GM20000 (cell line): ENCODE data around the gene DCLK1.

ENCODE experiments used
- DNase-seq: peaks from one replicate; pipeline ENCODE4 v3.0.0; 2012; ENCODE audit warnings: low spot score
- CTCF ChIP-seq: IDR thresholded peaks from 2 replicates; pipeline ENCODE4 v1.5.1; 2012; ENCODE audit warnings: mild to moderate bottlenecking, control low read depth; ENCODE audit errors: extremely low read depth, missing control alignments

Gene DCLK1

GRCh38 chr13:36101157-36101556 lies 30.0 kb downstream of the DCLK1 start:
- TF ChIP-seq CTCF: no peak
- DNase-seq: no peak

GRCh38 chr13:36098080-36098479 lies 33.1 kb downstream of the DCLK1 start:
- no peak for TF ChIP-seq CTCF
- no peak for DNase-seq

- TF ChIP-seq CTCF: no peak
- DNase-seq: no peak
Observed at GRCh38 chr13:36096461-36097416, 34.4 kb downstream of the DCLK1 start.

- DNase-seq: no peak
- no peak for TF ChIP-seq CTCF
Observed at GRCh38 chr13:36094478-36094877, 36.7 kb downstream of the DCLK1 start.

GRCh38 chr13:36090592-36090991 lies 40.6 kb downstream of the DCLK1 start:
- no peak for TF ChIP-seq CTCF
- no peak for DNase-seq

GRCh38 chr13:36089130-36089647 lies 42.0 kb downstream of the DCLK1 start:
- DNase-seq: no peak
- no peak for TF ChIP-seq CTCF

GRCh38 chr13:36088463-36088862 lies 42.7 kb downstream of the DCLK1 start:
- DNase-seq: no peak
- TF ChIP-seq CTCF: no peak
